IMR-90 (cell line): ENCODE data around the gene ADD1. TPM values are rescaled to one million over a fixed set of nuclear protein-coding genes. Genes with fewer than 3 reads are reported as not detected.

ENCODE experiments used
- ATAC-seq: fragments of 200-7000 bp; cut with Tn5 transposase; 2 replicates; pipeline ENCODE4 v1.9.1; 2020; ENCODE audit warnings: low read depth, mild to moderate bottlenecking, moderate library complexity
- BruUV-seq: library from RNA; stranded (reverse); fragments of 400-500 nt; replicated peaks from 2 replicates; lab custom pipeline; 2021; lab: Mats Ljungman, UMichigan
- CTCF ChIA-PET: fragments of 300-600 bp; formaldehyde crosslinking; extraction: SDS; loops from one replicate; lab custom pipeline; 2021; ENCODE audit warnings: antibody characterized with exemption; lab: Yijun Ruan, JAX
- POLR2A ChIA-PET: fragments of 300-600 bp; sonication (Branson Sonifier 250); formaldehyde crosslinking; loops from one replicate; lab custom pipeline; 2022; ENCODE audit warnings: antibody characterized with exemption; ENCODE audit not compliant: unreplicated experiment; lab: Charles Lee
- DNase-seq: peaks from one replicate; pipeline ENCODE4 v3.0.0; 2013
- H2AFZ ChIP-seq: replicated peaks from 2 replicates; pipeline ENCODE3; 2013; ENCODE audit warnings: low read length, mild to moderate bottlenecking; ENCODE audit not compliant: poor library complexity
- H2AK5ac ChIP-seq: 2 replicates; pipeline ENCODE4 v1.6.1; 2013; ENCODE audit warnings: low read depth, low read length, inconsistent platforms
- H2AK9ac ChIP-seq: replicated peaks from 2 replicates; pipeline ENCODE3; 2013; ENCODE audit warnings: mild to moderate bottlenecking, low read depth, low read length, moderate library complexity; ENCODE audit not compliant: poor library complexity
- H2BK120ac ChIP-seq: 2 replicates; pipeline ENCODE4 v1.6.1; 2013; ENCODE audit warnings: low read depth, low read length, inconsistent platforms
- H2BK15ac ChIP-seq: 3 replicates; pipeline ENCODE4 v1.6.1; 2013; ENCODE audit warnings: low read depth, low read length, inconsistent platforms
- H2BK20ac ChIP-seq: 2 replicates; pipeline ENCODE4 v1.6.1; 2013; ENCODE audit warnings: low read depth, mild to moderate bottlenecking, inconsistent platforms, low read length, moderate library complexity
- H2BK5ac ChIP-seq: 2 replicates; pipeline ENCODE4 v1.6.1; 2013; ENCODE audit warnings: mild to moderate bottlenecking, low read depth, low read length, inconsistent platforms; ENCODE audit not compliant: poor library complexity, severe bottlenecking
- H3K14ac ChIP-seq: replicated peaks from 2 replicates; pipeline ENCODE4 v1.6.1; 2013; ENCODE audit warnings: low read depth, low read length, inconsistent platforms
- H3K18ac ChIP-seq: 2 replicates; pipeline ENCODE4 v1.6.1; 2013; ENCODE audit warnings: low read depth, low read length, control low read depth
- H3K23ac ChIP-seq: 2 replicates; pipeline ENCODE4 v1.6.1; 2013; ENCODE audit warnings: low read depth, low read length, inconsistent platforms
- H3K27ac ChIP-seq: 2 replicates; pipeline ENCODE4 v1.5.1; 2013; ENCODE audit warnings: mild to moderate bottlenecking, control low read depth, low read length; ENCODE audit not compliant: insufficient read depth
- H3K27me3 ChIP-seq: 2 replicates; pipeline ENCODE4 v1.6.1; 2013; ENCODE audit warnings: low read length; ENCODE audit not compliant: control insufficient read depth, insufficient read depth
- H3K36me3 ChIP-seq: 2 replicates; pipeline ENCODE4 v1.6.1; 2013; ENCODE audit warnings: low read length, mixed read lengths; ENCODE audit not compliant: control insufficient read depth, insufficient read depth
- H3K4ac ChIP-seq: 2 replicates; pipeline ENCODE4 v1.6.1; 2013; ENCODE audit warnings: low read depth, low read length, inconsistent platforms
- H3K4me1 ChIP-seq: 2 replicates; pipeline ENCODE4 v1.6.1; 2013; ENCODE audit warnings: low read length, mixed read lengths; ENCODE audit not compliant: control insufficient read depth, insufficient read depth
- H3K4me2 ChIP-seq: 2 replicates; pipeline ENCODE4 v1.6.1; 2013; ENCODE audit warnings: low read depth, mild to moderate bottlenecking, control low read depth, low read length, moderate library complexity
- H3K4me3 ChIP-seq: 2 replicates; pipeline ENCODE4 v1.5.1; 2013; ENCODE audit warnings: low read depth, mild to moderate bottlenecking, control low read depth, low read length, moderate library complexity; ENCODE audit not compliant: insufficient read depth
- H3K56ac ChIP-seq: 2 replicates; pipeline ENCODE4 v1.6.1; 2013; ENCODE audit warnings: low read length, inconsistent platforms; ENCODE audit not compliant: insufficient read depth; ENCODE audit errors: extremely low read depth
- H3K79me1 ChIP-seq, 2 experiments: 2 replicates each; pipeline ENCODE4 v1.6.1; 2013; ENCODE audit warnings: low read length in 2 of 2, inconsistent platforms in 1 of 2, low read depth in 1 of 2
- H3K9ac ChIP-seq: 2 replicates; pipeline ENCODE4 v1.6.1; 2013; ENCODE audit warnings: low read depth, low read length, control low read depth
- H3K9me1 ChIP-seq: 2 replicates; pipeline ENCODE4 v1.6.1; 2013; ENCODE audit warnings: low read length, inconsistent platforms; ENCODE audit not compliant: insufficient read depth
- H3K9me3 ChIP-seq: 2 replicates; pipeline ENCODE4 v1.6.1; 2013; ENCODE audit warnings: low read length; ENCODE audit not compliant: control insufficient read depth, insufficient read depth
- H4K20me1 ChIP-seq: 2 replicates; pipeline ENCODE4 v1.6.1; 2013; ENCODE audit warnings: low read length, inconsistent platforms; ENCODE audit not compliant: insufficient read depth
- H4K5ac ChIP-seq: 2 replicates; pipeline ENCODE4 v1.6.1; 2013; ENCODE audit warnings: mild to moderate bottlenecking, low read depth, low read length, control low read depth
- H4K8ac ChIP-seq, 2 experiments: 2 replicates each; pipeline ENCODE4 v1.6.1; 2013; ENCODE audit warnings: low read depth in 2 of 2, low read length in 2 of 2, control low read depth in 1 of 2, inconsistent platforms in 1 of 2
- H4K91ac ChIP-seq: 2 replicates; pipeline ENCODE4 v1.6.1; 2013; ENCODE audit warnings: low read depth, low read length, inconsistent platforms; ENCODE audit not compliant: insufficient read depth
- ELK1 ChIP-seq: fragments of 150-350 bp; IDR thresholded peaks from 2 replicates; pipeline ENCODE4 v1.6.1; 2016; ENCODE audit warnings: low read depth, mild to moderate bottlenecking, low read length, moderate library complexity, borderline replicate concordance
- FOS ChIP-seq: fragments of 150-350 bp; IDR thresholded peaks from 2 replicates; pipeline ENCODE4 v1.6.1; 2016; ENCODE audit warnings: low read depth, low read length
- MAZ ChIP-seq: IDR thresholded peaks from 2 replicates; pipeline ENCODE4 v1.6.1; 2012; ENCODE audit warnings: low read depth, mild to moderate bottlenecking, low read length, improper control_type of control experiment, moderate library complexity, borderline replicate concordance
- POLR2A ChIP-seq: IDR thresholded peaks from 2 replicates; pipeline ENCODE4 v1.6.1; 2012; ENCODE audit warnings: mild to moderate bottlenecking, low read depth, low read length
- RFX5 ChIP-seq: IDR thresholded peaks from 2 replicates; pipeline ENCODE4 v1.8.0; 2012; ENCODE audit warnings: low read depth, mild to moderate bottlenecking, low read length, moderate library complexity
- USF2 ChIP-seq: fragments of 150-350 bp; IDR thresholded peaks from 2 replicates; pipeline ENCODE4 v1.6.1; 2017; ENCODE audit warnings: mild to moderate bottlenecking, antibody characterized with exemption, low read length, low read depth
- WGBS, 2 experiments: methylation state at CpG; one replicate each; pipeline versions ENCODE4 v1.1.5 to v1.1.7; 2013; ENCODE audit warnings: missing lambda C conversion rate in 2 of 2; ENCODE audit not compliant: insufficient read length in 1 of 2; ENCODE audit errors: extremely low coverage in 2 of 2; 5-methylcytosine and 5-hydroxymethylcytosine counted together
- dilution Hi-C: fragments of 300-500 bp; cut with HindIII; formaldehyde crosslinking; loops from one replicate; pipeline ENCODE4 v1.14.3; 2018; ENCODE audit warnings: low sequenced_read_pairs; ENCODE audit not compliant: unreplicated experiment
- in situ Hi-C: fragments of 300-500 bp; cut with MboI; formaldehyde crosslinking; loops from 3 replicates; pipeline ENCODE4 v1.14.3; 2019; ENCODE audit warnings: low sequenced_read_pairs, inconsistent platforms, mixed read lengths
- intact Hi-C: fragments of 100-400 bp; cut with micrococcal nuclease; formaldehyde crosslinking; loops from 2 replicates; pipeline ENCODE4 v1.10.0; 2022
- polyA plus RNA-seq, 3 experiments: library from polyadenylated mRNA; depleted of rRNA; stranded (reverse); fragments of >200 nt; gene quantifications; 2 replicates each; pipeline ENCODE4 v1.2.3, GENCODE V29; 2012; ENCODE audit warnings: low replicate concordance in 1 of 3
- total RNA-seq: library from RNA; depleted of rRNA; stranded (reverse); fragments of >200 nt; gene quantifications from 2 replicates; pipeline ENCODE4 v1.2.3, GENCODE V29; 2012

ADD1 gene
- total and polyA plus RNA-seq, 2 of the 4 experiments (the other 2 are of a cell fraction), result 122 to 215 TPM

GRCh38 chr4:2901186-2901585 lies 57.5 kb downstream of the ADD1 start:
- H4K8ac ChIP-seq, result no peak overlapping the region
- no peak overlapping the region for H3K9ac ChIP-seq
- no peak overlapping the region for H2AFZ ChIP-seq
- peak overlapping the region; percentile 11; the same call in 1 of the 2 replicates for H2AK5ac ChIP-seq
- H3K4ac ChIP-seq, result no peak overlapping the region
- ChIA-PET POLR2A (no interaction called here), CTCF (interaction anchor here (0.6 kb wide), 1 partner anchor 118 kb away, joined by 5 read pairs; no protein-coding TSS in a partner anchor)
- peak overlapping the region; percentile 26 for H2AK9ac ChIP-seq
- no peak overlapping the region for H2BK15ac ChIP-seq
- no peak overlapping the region for H3K4me2 ChIP-seq
- no peak overlapping the region for H3K18ac ChIP-seq
- in situ Hi-C loops, result no loop called here
- peak overlapping the region; percentile 33; the same call in 1 of the 2 replicates for H3K23ac ChIP-seq
- no peak overlapping the region for H3K56ac ChIP-seq
- no peak overlapping the region; the same call in 1 of the 2 replicates for H3K27ac ChIP-seq
- H2BK20ac ChIP-seq, result no peak overlapping the region
- no peak overlapping the region for H4K91ac ChIP-seq
- peaks cover 30 to 67% of the 10 kb centered on the region in 2 experiments for H3K79me1 ChIP-seq
- H4K20me1 ChIP-seq, result peaks cover 22% of the 10 kb centered on the region
- peaks cover 64% of the 10 kb centered on the region for H3K36me3 ChIP-seq
- no peak for DNase-seq
- H3K27me3 ChIP-seq, result no peaks in the 10 kb centered on the region
- H3K4me3 ChIP-seq, result no peak overlapping the region
- H4K5ac ChIP-seq, result no peak overlapping the region
- ATAC-seq, result no peak
- H2BK5ac ChIP-seq, result no peak overlapping the region
- BruUV-seq, result no TSS peak
- TF ChIP-seq RFX5 (no peak), USF2 (no peak), FOS (no peak), POLR2A (no peak), ELK1 (no peak), MAZ (no peak)
- WGBS, 2 experiments, result 100% methylated on average over 2 of the region's 3 CpGs; no CpG with 5 or more reads in 1 of the 2 experiments
- H2BK120ac ChIP-seq, result no peak overlapping the region
- intact Hi-C loops, result no loop called here
- H3K14ac ChIP-seq, result no peak overlapping the region
- no peaks in the 10 kb centered on the region for H3K9me3 ChIP-seq
- dilution Hi-C loops, result no loop called here
- H3K4me1 ChIP-seq, result peaks cover 4% of the 10 kb centered on the region
- H3K9me1 ChIP-seq, result peaks cover 17% of the 10 kb centered on the region
